ENCODE results near the gene MAN1A2. TPM values are rescaled to one million over a fixed set of nuclear protein-coding genes. Genes with fewer than 3 reads are reported as not detected.

The MAN1A2 gene
- total and polyA plus RNA-seq, 11 donors: 5.1 to 36.5 (median 19.9) TPM

- intact Hi-C loops (cut with DNase I): no loop called here
- TF ChIP-seq POLR2A (IDR thresholded peaks at IDR 0.05) (no peak), CTCF (IDR thresholded peaks at IDR 0.05) (no peak)
- Histone ChIP-seq H3K9me3 (no peaks in the 10 kb centered on the region), H3K27ac (no peak overlapping the region), H3K36me3 (peaks cover 0 to 19% (median 9%) of the 10 kb centered on the region in 9 donors), H3K27me3 (no peaks in the 10 kb centered on the region), H3K4me3 (no peak overlapping the region), H3K4me1 (peaks cover 0 to 10% (median 0%) of the 10 kb centered on the region in 12 donors)
- no peak for DNase-seq
- 89 to 94% (median 91%) methylated on average over 3 of the region's 3 CpGs for WGBS, 4 donors
- ATAC-seq: no peak
Observed at GRCh38 chr1:117413412-117413811, 46.2 kb downstream of the MAN1A2 start.

- 93 to 96% (median 94%) methylated on average over 4 of the region's 4 CpGs for WGBS, 4 donors
- TF ChIP-seq CTCF (IDR thresholded peaks at IDR 0.05) (no peak), POLR2A (IDR thresholded peaks at IDR 0.05) (no peak)
- Histone ChIP-seq H3K27me3 (no peaks in the 10 kb centered on the region), H3K4me1 (peaks cover 0 to 10% (median 0%) of the 10 kb centered on the region in 12 donors), H3K36me3 (peaks cover 0 to 19% (median 9%) of the 10 kb centered on the region in 9 donors), H3K27ac (no peak overlapping the region), H3K4me3 (no peak overlapping the region), H3K9me3 (no peaks in the 10 kb centered on the region)
- ATAC-seq (no peak), DNase-seq (no peak)
- intact Hi-C loops (cut with DNase I): no loop called here
Observed at GRCh38 chr1:117414943-117415342, 47.7 kb downstream of the MAN1A2 start.

GRCh38 chr1:117416004-117416403 is 48.8 kb downstream of the MAN1A2 start:
- Histone ChIP-seq H3K9me3 (no peaks in the 10 kb centered on the region), H3K4me1 (peaks cover 0 to 10% (median 0%) of the 10 kb centered on the region in 12 donors), H3K27me3 (no peaks in the 10 kb centered on the region), H3K36me3 (peaks cover 0 to 28% (median 9%) of the 10 kb centered on the region in 9 donors), H3K4me3 (no peak overlapping the region), H3K27ac (no peak overlapping the region)
- intact Hi-C loops (cut with DNase I): no loop called here
- ATAC-seq: no peak
- TF ChIP-seq POLR2A (IDR thresholded peaks at IDR 0.05) (no peak), CTCF (IDR thresholded peaks at IDR 0.05) (no peak)
- DNase-seq: no peak
- 91 to 98% (median 95%) methylated on average over 1 of the region's 1 CpG for WGBS, 4 donors

- H3K9me3 ChIP-seq: no peaks in the 10 kb centered on the region
- H3K4me1 ChIP-seq: peaks cover 0 to 10% (median 0%) of the 10 kb centered on the region in 12 donors
- H3K36me3 ChIP-seq: peaks cover 0 to 32% (median 9%) of the 10 kb centered on the region in 9 donors
- TF ChIP-seq POLR2A (IDR thresholded peaks at IDR 0.05) (no peak), CTCF (IDR thresholded peaks at IDR 0.05) (no peak)
- ATAC-seq: no peak
- H3K4me3 ChIP-seq: no peak overlapping the region
- H3K27ac ChIP-seq: no peak overlapping the region
- H3K27me3 ChIP-seq: no peaks in the 10 kb centered on the region
- no peak for DNase-seq
- intact Hi-C loops (cut with DNase I): no loop called here
Observed at GRCh38 chr1:117416546-117417125, 49.4 kb downstream of the MAN1A2 start.

Measured in heart left ventricle (tissue), 16 donors.